Activated T-helper 1 cell treated with anti-CD3 and anti-CD28 coated beads, Interleukin-12 subunit alpha, Interleukin-12 subunit beta, Interleukin-2, Interleukin-4 antibody, amounts not matched to agents 30 ng/mL and 10 ng/mL and 1 ng/mL, durations not matched to agents 14 hours and 24 hours and 36 hours (primary cell): ENCODE data around the gene TMEM69. TPM values are rescaled to one million over a fixed set of nuclear protein-coding genes. Genes with fewer than 3 reads are reported as not detected.
A peak's percentile ranks its signal among the peaks of the same experiment; 100 is the strongest.
"Not testable (repeated sequence)": the region's sequence is repeated elsewhere in the genome, so short reads cannot be mapped to it uniquely, and the experiment has no call there.

Source experiments
- DNase-seq: peaks from one replicate; pipeline ENCODE4 v3.0.0; 2021; ENCODE audit warnings: low spot score
- H3K27ac Mint-ChIP-seq: one replicate; pipeline ENCODE4 v1.8.0; 2021; ENCODE audit warnings: mild to moderate bottlenecking, mixed read lengths
- H3K27me3 Mint-ChIP-seq: one replicate; pipeline ENCODE4 v1.8.0; 2022; ENCODE audit warnings: mild to moderate bottlenecking, moderate library complexity, mixed read lengths; ENCODE audit not compliant: insufficient read depth
- H3K36me3 Mint-ChIP-seq: one replicate; pipeline ENCODE4 v1.8.0; 2021; ENCODE audit warnings: low read depth, mixed read lengths
- H3K4me1 Mint-ChIP-seq: one replicate; pipeline ENCODE4 v1.8.0; 2021; ENCODE audit warnings: low read depth, mixed read lengths
- H3K4me3 Mint-ChIP-seq: one replicate; pipeline ENCODE4 v1.8.0; 2021; ENCODE audit warnings: mild to moderate bottlenecking, moderate library complexity, mixed read lengths
- H3K9me3 Mint-ChIP-seq: one replicate; pipeline ENCODE4 v1.8.0; 2021; ENCODE audit warnings: mixed read lengths
- intact Hi-C: fragments of 100-400 bp; cut with micrococcal nuclease; formaldehyde crosslinking; loops from one replicate; pipeline ENCODE4 v1.15.1; 2024
- total RNA-seq: library from RNA; stranded (reverse); gene quantifications from 2 replicates; pipeline ENCODE4 v1.2.3, GENCODE V29; 2022

The TMEM69 gene
- total RNA-seq, 1 donor from 2014 or later: 33.0 TPM

DNA sequence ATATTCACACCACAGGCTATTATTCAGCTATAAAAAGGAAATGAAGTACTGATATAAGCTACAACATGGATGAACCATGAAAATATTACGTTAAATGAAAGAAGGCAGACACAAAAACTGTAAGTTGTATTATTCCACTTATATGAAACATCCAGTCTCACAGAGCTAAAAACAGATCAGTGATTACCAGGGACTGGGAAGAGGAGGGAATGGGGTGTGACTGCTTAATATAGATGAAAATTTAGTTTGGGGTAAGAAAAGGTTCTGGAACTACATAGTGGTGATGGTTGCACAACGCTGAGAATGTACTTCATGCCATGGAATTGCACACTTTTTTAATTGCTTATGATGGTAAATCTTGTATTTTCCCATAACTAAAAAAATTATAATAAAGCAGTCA is 21.1 kb upstream of the TMEM69 start:
- Mint-ChIP-seq H3K27ac (no peak overlapping the region), H3K4me1 (peaks cover 19% of the 10 kb centered on the region), H3K27me3 (no peaks in the 10 kb centered on the region), H3K4me3 (no peak overlapping the region), H3K9me3 (no peaks in the 10 kb centered on the region), H3K36me3 (peaks cover 4% of the 10 kb centered on the region)
- intact Hi-C loops: no loop called here
- no peak for DNase-seq

DNA sequence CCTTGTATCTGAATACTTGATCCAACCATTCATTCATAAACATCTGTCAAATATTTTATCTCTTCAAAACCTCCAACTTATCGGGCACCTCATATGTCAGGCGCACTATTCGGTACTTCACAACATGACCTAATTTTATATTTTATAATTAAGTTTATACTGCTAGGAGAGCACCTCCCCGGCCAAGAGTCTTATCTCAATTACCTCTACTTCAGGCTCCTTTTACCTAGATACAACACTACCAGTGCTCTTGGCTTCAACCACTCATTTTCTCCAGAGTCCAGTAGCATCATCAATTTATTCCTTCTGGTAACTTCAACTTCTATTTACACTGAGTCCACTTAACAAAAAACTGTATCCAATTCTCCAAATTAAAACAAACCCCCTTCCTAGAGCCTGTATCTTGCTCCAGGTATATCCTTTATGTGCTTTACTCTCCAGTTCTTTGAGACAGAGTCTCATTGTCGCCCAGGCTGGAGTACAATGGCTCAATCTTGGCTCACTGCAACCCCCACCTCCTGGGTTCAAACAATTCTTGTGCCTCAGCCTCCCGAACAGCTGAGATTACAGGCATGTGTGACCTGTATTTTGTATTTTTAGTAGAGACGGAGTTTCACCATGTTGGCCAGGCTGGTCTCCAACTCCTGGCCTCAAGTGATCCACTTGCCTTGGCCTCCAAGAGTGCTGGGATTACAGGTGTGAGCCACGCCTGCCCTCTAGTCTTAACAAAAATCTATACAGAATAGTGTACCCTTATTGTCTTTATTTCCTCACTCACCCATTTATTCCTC is 20.5 kb upstream of the TMEM69 start:
- no peak for DNase-seq
- Mint-ChIP-seq H3K4me3 (no peak overlapping the region), H3K27me3 (no peaks in the 10 kb centered on the region), H3K27ac (no peak overlapping the region), H3K4me1 (peaks cover 19% of the 10 kb centered on the region), H3K36me3 (peaks cover 4% of the 10 kb centered on the region), H3K9me3 (no peaks in the 10 kb centered on the region)
- intact Hi-C loops: no loop called here

DNA sequence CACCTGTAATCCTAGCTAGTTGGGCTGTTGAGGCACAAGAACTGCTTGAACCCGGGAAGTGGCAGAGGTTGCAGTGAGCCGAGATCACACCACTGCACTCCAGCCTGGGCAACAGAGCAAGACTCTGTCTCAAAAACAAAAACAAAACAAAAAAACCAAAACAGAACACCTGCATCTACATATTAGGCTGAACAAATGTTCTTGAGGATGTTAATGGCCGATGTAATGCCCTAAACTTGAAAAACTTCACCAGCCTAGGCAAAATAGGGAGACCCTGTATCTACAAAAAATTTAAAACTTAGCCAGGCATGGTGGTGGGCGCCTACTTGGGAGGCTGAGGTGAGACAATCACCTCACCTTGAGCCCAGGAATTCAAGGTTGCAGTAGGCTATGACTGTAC is 19.5 kb upstream of the TMEM69 start:
- Mint-ChIP-seq H3K27me3 (no peaks in the 10 kb centered on the region), H3K27ac (no peak overlapping the region), H3K36me3 (peaks cover 7% of the 10 kb centered on the region), H3K9me3 (no peaks in the 10 kb centered on the region), H3K4me1 (peaks cover 20% of the 10 kb centered on the region), H3K4me3 (no peak overlapping the region)
- intact Hi-C loops: no loop called here
- DNase-seq: no peak

GRCh38 chr1:45669379-45669778 is 18.6 kb upstream of the TMEM69 start:
- peaks cover 8% of the 10 kb centered on the region for H3K36me3 Mint-ChIP-seq
- no peak overlapping the region for H3K4me3 Mint-ChIP-seq
- peaks cover 20% of the 10 kb centered on the region for H3K4me1 Mint-ChIP-seq
- H3K27me3 Mint-ChIP-seq: no peaks in the 10 kb centered on the region
- DNase-seq: no peak
- no peak overlapping the region for H3K27ac Mint-ChIP-seq
- intact Hi-C loops: no loop called here
- H3K9me3 Mint-ChIP-seq: no peaks in the 10 kb centered on the region

DNA sequence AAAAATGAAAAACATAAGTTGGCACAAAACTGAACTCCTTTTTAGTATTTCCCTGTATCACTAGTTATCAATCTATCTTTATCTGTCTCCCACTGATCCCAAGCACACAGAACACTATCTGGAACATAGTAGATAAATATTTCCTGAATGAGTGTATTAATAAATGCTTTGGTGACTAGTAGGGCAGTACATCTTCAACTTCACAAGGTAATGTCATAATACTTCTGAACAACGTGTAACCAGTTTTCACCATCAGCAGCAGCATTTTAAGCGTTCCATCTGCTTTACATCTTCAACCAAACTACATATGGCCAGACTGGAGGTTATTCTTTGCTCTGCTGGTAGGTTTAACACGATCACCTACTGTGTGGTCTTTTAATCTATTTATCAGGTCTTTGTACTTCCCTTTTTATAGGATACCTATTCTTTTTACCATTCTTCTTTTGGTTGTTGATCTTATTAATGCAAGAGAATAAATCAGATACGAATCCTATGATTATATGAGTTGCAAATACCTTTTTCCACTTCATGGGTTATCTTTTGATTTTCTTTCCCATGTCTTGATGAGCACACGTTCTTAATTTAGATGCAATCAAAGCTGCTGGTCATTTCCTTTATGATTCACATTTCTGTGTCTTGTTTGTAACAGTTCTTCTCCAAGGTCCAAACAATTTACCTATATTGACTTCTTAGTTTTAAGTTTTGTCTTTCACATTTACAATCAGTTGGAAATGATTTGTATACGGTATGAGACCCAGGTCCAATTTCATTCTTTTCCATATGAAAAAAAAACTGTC is 17.9 kb upstream of the TMEM69 start:
- intact Hi-C loops: no loop called here
- Mint-ChIP-seq H3K4me1 (peaks cover 20% of the 10 kb centered on the region), H3K36me3 (peaks cover 12% of the 10 kb centered on the region), H3K27me3 (no peaks in the 10 kb centered on the region), H3K4me3 (no peak overlapping the region), H3K27ac (no peak overlapping the region), H3K9me3 (no peaks in the 10 kb centered on the region)
- DNase-seq: no peak

DNA sequence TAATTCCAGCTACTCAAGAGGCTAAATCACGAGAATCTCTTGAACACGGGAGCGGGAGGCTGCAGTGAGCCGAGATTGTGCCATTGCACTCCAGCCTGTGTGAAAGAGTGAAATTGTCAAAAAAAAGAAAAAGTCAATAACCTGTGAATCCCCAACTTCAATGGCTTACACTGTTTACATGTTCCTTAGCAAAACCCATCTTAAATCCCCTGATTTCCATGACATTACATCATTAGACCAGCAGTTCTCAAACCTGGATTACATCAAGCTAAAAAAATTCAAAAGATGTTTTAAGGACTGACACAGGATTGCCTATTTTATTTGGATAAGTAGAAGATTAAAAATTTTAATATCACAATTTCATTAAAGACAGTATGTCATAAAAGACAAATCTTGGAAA is 14.0 kb upstream of the TMEM69 start:
- peaks cover 20% of the 10 kb centered on the region for H3K4me1 Mint-ChIP-seq
- no peak overlapping the region for H3K27ac Mint-ChIP-seq
- peaks cover 8% of the 10 kb centered on the region for H3K36me3 Mint-ChIP-seq
- no peak for DNase-seq
- intact Hi-C loops: no loop called here
- no peak overlapping the region for H3K4me3 Mint-ChIP-seq
- H3K9me3 Mint-ChIP-seq: no peaks in the 10 kb centered on the region
- no peaks in the 10 kb centered on the region for H3K27me3 Mint-ChIP-seq

GRCh38 chr1:45674478-45674877 is 13.5 kb upstream of the TMEM69 start:
- H3K36me3 Mint-ChIP-seq: peaks cover 8% of the 10 kb centered on the region
- intact Hi-C loops: no loop called here
- no peak for DNase-seq
- H3K27ac Mint-ChIP-seq: no peak overlapping the region
- H3K4me3 Mint-ChIP-seq: no peak overlapping the region
- no peaks in the 10 kb centered on the region for H3K9me3 Mint-ChIP-seq
- H3K27me3 Mint-ChIP-seq: no peaks in the 10 kb centered on the region
- peaks cover 25% of the 10 kb centered on the region for H3K4me1 Mint-ChIP-seq

- H3K27me3 Mint-ChIP-seq, H3K27ac Mint-ChIP-seq, DNase-seq, intact Hi-C loops, H3K4me3 Mint-ChIP-seq, H3K36me3 Mint-ChIP-seq, H3K9me3 Mint-ChIP-seq: not testable (repeated sequence)
- peaks cover 27% of the 10 kb centered on the region for H3K4me1 Mint-ChIP-seq
These were observed 11.4 kb upstream of the TMEM69 start for GRCh38 chr1:45676553-45676952.

- H3K4me1 Mint-ChIP-seq: peaks cover 35% of the 10 kb centered on the region
- peaks cover 8% of the 10 kb centered on the region for H3K36me3 Mint-ChIP-seq
- no peak for DNase-seq
- no peaks in the 10 kb centered on the region for H3K9me3 Mint-ChIP-seq
- H3K27ac Mint-ChIP-seq: no peak overlapping the region
- intact Hi-C loops: no loop called here
- no peak overlapping the region for H3K4me3 Mint-ChIP-seq
- H3K27me3 Mint-ChIP-seq: no peaks in the 10 kb centered on the region
These were observed 10.2 kb upstream of the TMEM69 start for GRCh38 chr1:45677751-45678245.

DNA sequence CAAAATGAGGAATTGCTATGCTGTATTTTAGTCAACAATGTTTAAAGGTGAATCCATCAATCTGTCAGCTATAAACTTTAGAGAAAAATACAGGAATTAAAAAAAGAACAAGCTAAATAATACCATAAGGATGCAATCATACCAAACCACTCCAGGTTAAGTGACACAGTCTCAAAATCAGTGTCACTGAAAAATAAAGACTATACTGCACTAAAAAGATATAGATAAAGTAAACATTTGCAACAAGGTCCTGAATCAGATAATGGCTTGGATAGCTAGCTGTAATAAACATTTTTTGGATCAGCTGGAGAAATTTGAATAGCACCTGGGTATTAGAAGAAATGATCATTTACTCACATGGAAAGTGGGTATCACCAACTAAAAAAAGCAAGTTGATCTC is 9.5 kb upstream of the TMEM69 start:
- no peak overlapping the region for H3K27ac Mint-ChIP-seq
- peaks cover 32% of the 10 kb centered on the region for H3K4me1 Mint-ChIP-seq
- intact Hi-C loops: no loop called here

DNA sequence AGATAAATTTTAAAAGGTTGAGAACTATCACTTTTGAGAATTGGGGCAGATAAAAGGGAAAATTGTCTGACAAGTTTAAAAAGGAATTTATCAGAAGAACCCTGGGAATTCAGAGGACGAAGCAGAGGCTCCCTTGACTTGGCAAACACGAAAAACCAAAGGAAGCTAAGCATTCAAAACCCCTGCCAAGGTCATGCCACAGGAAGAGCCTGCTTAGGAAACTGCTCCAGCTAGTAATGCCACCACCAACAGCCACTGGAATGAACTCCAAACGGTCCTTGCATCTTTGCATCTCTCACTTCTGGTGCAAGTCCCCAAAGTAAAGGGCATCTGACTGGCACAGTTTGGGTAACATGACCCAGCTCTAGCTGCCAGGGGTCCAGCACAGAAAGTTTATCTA is 8.9 kb upstream of the TMEM69 start:
- Mint-ChIP-seq H3K27me3 (no peaks in the 10 kb centered on the region), H3K36me3 (peaks cover 6% of the 10 kb centered on the region), H3K9me3 (no peaks in the 10 kb centered on the region), H3K4me1 (peaks cover 32% of the 10 kb centered on the region), H3K4me3 (no peak overlapping the region), H3K27ac (no peak overlapping the region)
- intact Hi-C loops: no loop called here
- DNase-seq: no peak

More for the DNA sequence above, 9.5 kb upstream of the TMEM69 start:
- Mint-ChIP-seq H3K9me3 (no peaks in the 10 kb centered on the region), H3K36me3 (peaks cover 6% of the 10 kb centered on the region), H3K27me3 (no peaks in the 10 kb centered on the region), H3K4me3 (no peak overlapping the region)
- DNase-seq: no peak

DNA sequence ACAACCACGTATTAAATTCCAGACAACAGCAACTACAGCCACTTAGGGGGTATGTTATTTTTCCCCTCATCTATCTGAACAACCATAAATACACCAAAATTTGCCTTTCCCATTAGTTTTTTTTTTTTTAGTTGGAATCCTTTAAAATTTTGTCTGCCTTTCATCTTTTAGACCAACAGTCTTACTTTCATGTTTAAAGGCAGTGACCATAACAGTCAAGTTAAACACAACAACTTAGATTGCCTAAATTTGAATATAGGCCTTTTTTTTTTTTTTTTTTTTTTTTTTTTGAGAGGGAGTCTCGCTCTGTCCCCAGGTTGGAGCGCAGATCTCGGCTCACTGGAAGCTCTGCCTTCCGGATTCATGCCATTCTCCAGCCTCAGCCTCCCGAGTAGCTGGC is 5.0 kb upstream of the TMEM69 start:
- no peak overlapping the region for H3K27ac Mint-ChIP-seq
- peaks cover 47% of the 10 kb centered on the region for H3K4me1 Mint-ChIP-seq

DNA sequence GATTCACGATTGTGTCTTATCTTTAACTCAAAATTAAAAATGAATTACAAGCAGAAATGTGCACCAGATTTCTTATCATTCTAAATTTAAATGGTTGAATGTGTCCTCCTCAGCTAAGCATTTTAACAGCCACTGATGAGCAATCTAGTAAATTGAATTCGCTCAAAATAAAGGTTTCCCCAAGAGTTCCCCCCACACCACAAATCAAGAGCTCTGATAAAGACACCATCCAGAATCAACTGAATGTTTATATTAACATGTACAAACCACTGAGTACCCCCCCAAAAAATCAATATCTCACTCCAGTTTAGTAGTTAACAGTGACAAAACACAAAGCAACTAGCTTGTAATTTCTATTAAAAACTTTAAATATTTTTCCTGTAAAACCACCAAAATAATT is 3.6 kb upstream of the TMEM69 start:
- H3K9me3 Mint-ChIP-seq: no peaks in the 10 kb centered on the region

More for the DNA sequence above, 5.0 kb upstream of the TMEM69 start:
- H3K9me3 Mint-ChIP-seq: no peaks in the 10 kb centered on the region
- intact Hi-C loops: loop anchor here (10.0 kb wide), 1 partner anchor 698 kb away; the partner anchor contains the start of gene EIF2B3
- peaks cover 1% of the 10 kb centered on the region for H3K36me3 Mint-ChIP-seq
- H3K4me3 Mint-ChIP-seq: no peak overlapping the region
- no peak for DNase-seq
- no peaks in the 10 kb centered on the region for H3K27me3 Mint-ChIP-seq

More for the DNA sequence above, 3.6 kb upstream of the TMEM69 start:
- Mint-ChIP-seq H3K27me3 (no peaks in the 10 kb centered on the region), H3K36me3 (peaks cover 7% of the 10 kb centered on the region), H3K27ac (no peak overlapping the region), H3K4me1 (peaks cover 42% of the 10 kb centered on the region), H3K4me3 (peak overlapping the region; percentile 99)
- no peak for DNase-seq
- intact Hi-C loops: loop anchor here (10.0 kb wide), 1 partner anchor 700 kb away; the partner anchor contains the start of gene EIF2B3
